ENCODE measurements around the gene MDFIC.

The MDFIC gene

GRCh38 chr7:114931656-114932011 is 9.7 kb downstream of the MDFIC start:
- H3K4me2 ChIP-seq (ENCODE audit: insufficient read depth, low read length), result peak overlapping the region; percentile 7; the same call in 1 of the 2 replicates
- peaks cover 59% of the 10 kb centered on the region for H3K4me1 ChIP-seq (ENCODE audit: insufficient read depth, low read length)
- ATAC-seq (ENCODE audit: insufficient read depth, low read depth) (peak; percentile 39; the same call in 2 of the 3 replicates), DNase-seq (no peak)
- peaks cover 97% of the 10 kb centered on the region for H3K79me2 ChIP-seq (ENCODE audit: insufficient read depth, low read length)
- no peaks in the 10 kb centered on the region for H3K9me3 ChIP-seq (ENCODE audit: insufficient read depth, low read length, severe bottlenecking)
- H3K36me3 ChIP-seq (ENCODE audit: insufficient read depth, low read length), result peaks cover 4% of the 10 kb centered on the region
- no peak overlapping the region for H3K4me3 ChIP-seq (ENCODE audit: low read depth in 1 of 2, low read length in 2 of 2)
- peaks cover 6% of the 10 kb centered on the region; the same call in 1 of the 2 replicates for H4K20me1 ChIP-seq (ENCODE audit: insufficient read depth, low read length)
- no peaks in the 10 kb centered on the region for H3K27me3 ChIP-seq (ENCODE audit: insufficient read depth, low read length, poor library complexity)
- TF ChIP-seq, protein P1, sequence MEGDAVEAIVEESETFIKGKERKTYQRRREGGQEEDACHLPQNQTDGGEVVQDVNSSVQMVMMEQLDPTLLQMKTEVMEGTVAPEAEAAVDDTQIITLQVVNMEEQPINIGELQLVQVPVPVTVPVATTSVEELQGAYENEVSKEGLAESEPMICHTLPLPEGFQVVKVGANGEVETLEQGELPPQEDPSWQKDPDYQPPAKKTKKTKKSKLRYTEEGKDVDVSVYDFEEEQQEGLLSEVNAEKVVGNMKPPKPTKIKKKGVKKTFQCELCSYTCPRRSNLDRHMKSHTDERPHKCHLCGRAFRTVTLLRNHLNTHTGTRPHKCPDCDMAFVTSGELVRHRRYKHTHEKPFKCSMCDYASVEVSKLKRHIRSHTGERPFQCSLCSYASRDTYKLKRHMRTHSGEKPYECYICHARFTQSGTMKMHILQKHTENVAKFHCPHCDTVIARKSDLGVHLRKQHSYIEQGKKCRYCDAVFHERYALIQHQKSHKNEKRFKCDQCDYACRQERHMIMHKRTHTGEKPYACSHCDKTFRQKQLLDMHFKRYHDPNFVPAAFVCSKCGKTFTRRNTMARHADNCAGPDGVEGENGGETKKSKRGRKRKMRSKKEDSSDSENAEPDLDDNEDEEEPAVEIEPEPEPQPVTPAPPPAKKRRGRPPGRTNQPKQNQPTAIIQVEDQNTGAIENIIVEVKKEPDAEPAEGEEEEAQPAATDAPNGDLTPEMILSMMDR (IDR thresholded peaks at IDR 0.05; ENCODE audit: borderline replicate concordance, extremely low read depth, low read length, poor library complexity, severe bottlenecking), result no peak
- no peak for TF ChIP-seq EZH2 (IDR thresholded peaks at IDR 0.05; ENCODE audit: borderline replicate concordance, low read depth, low read length, severe bottlenecking)
- peak overlapping the region; percentile 8; the same call in 1 of the 2 replicates for H3K27ac ChIP-seq (ENCODE audit: low read length)
- H2AFZ ChIP-seq (ENCODE audit: low read depth, low read length), result no peak overlapping the region
- no peak overlapping the region for H3K9ac ChIP-seq (ENCODE audit: low read depth, low read length)

- no peak overlapping the region for H2AFZ ChIP-seq (ENCODE audit: low read depth, low read length)
- no peak overlapping the region for H3K9ac ChIP-seq (ENCODE audit: low read depth, low read length)
- H3K27me3 ChIP-seq (ENCODE audit: insufficient read depth, low read length, poor library complexity), result no peaks in the 10 kb centered on the region
- peaks cover 8% of the 10 kb centered on the region for H3K36me3 ChIP-seq (ENCODE audit: insufficient read depth, low read length)
- H3K4me3 ChIP-seq (ENCODE audit: low read depth in 1 of 2, low read length in 2 of 2), result no peak overlapping the region
- H3K9me3 ChIP-seq (ENCODE audit: insufficient read depth, low read length, severe bottlenecking), result no peaks in the 10 kb centered on the region
- DNase-seq (no peak), ATAC-seq (ENCODE audit: insufficient read depth, low read depth) (no peak)
- H3K79me2 ChIP-seq (ENCODE audit: insufficient read depth, low read length), result peaks cover 98% of the 10 kb centered on the region
- H3K27ac ChIP-seq (ENCODE audit: low read length), result no peak overlapping the region
- peaks cover 45% of the 10 kb centered on the region for H3K4me1 ChIP-seq (ENCODE audit: insufficient read depth, low read length)
- TF ChIP-seq, protein P1 (IDR thresholded peaks at IDR 0.05; ENCODE audit: borderline replicate concordance, extremely low read depth, low read length, poor library complexity, severe bottlenecking), result no peak
- no peak for TF ChIP-seq EZH2 (IDR thresholded peaks at IDR 0.05; ENCODE audit: borderline replicate concordance, low read depth, low read length, severe bottlenecking)
- H3K4me2 ChIP-seq (ENCODE audit: insufficient read depth, low read length), result no peak overlapping the region
- H4K20me1 ChIP-seq (ENCODE audit: insufficient read depth, low read length), result peaks cover 11% of the 10 kb centered on the region; the same call in 1 of the 2 replicates
Observed at GRCh38 chr7:114932991-114933390, 11.1 kb downstream of the MDFIC start.

- H3K9ac ChIP-seq (ENCODE audit: low read depth, low read length), result no peak overlapping the region
- H3K4me3 ChIP-seq (ENCODE audit: low read depth in 1 of 2, low read length in 2 of 2), result no peak overlapping the region
- H3K27ac ChIP-seq (ENCODE audit: low read length), result no peak overlapping the region
- ATAC-seq (ENCODE audit: insufficient read depth, low read depth) (no peak), DNase-seq (no peak)
- no peaks in the 10 kb centered on the region for H3K9me3 ChIP-seq (ENCODE audit: insufficient read depth, low read length, severe bottlenecking)
- TF ChIP-seq, protein P1 (IDR thresholded peaks at IDR 0.05; ENCODE audit: borderline replicate concordance, extremely low read depth, low read length, poor library complexity, severe bottlenecking), result no peak
- no peak for TF ChIP-seq EZH2 (IDR thresholded peaks at IDR 0.05; ENCODE audit: borderline replicate concordance, low read depth, low read length, severe bottlenecking)
- no peak overlapping the region for H3K4me2 ChIP-seq (ENCODE audit: insufficient read depth, low read length)
- no peak overlapping the region for H2AFZ ChIP-seq (ENCODE audit: low read depth, low read length)
- no peaks in the 10 kb centered on the region for H3K27me3 ChIP-seq (ENCODE audit: insufficient read depth, low read length, poor library complexity)
- H3K4me1 ChIP-seq (ENCODE audit: insufficient read depth, low read length), result peaks cover 38% of the 10 kb centered on the region
- peaks cover 98% of the 10 kb centered on the region for H3K79me2 ChIP-seq (ENCODE audit: insufficient read depth, low read length)
- H4K20me1 ChIP-seq (ENCODE audit: insufficient read depth, low read length), result peaks cover 11% of the 10 kb centered on the region; the same call in 1 of the 2 replicates
- peaks cover 9% of the 10 kb centered on the region for H3K36me3 ChIP-seq (ENCODE audit: insufficient read depth, low read length)
Observed at GRCh38 chr7:114933658-114934057, 11.8 kb downstream of the MDFIC start.

Data from DND-41 (cell line).